GM19023 (cell line): Measurements from ENCODE around the gene MMP7.

Experiments
- ATAC-seq: cut with Tn5 transposase; IDR thresholded peaks from one replicate; pipeline ENCODE4 v1.9.1; 2021; ENCODE audit warnings: mild to moderate bottlenecking, moderate library complexity; ENCODE audit not compliant: unreplicated experiment

Gene MMP7

GRCh38 chr11:102497061-102497460 lies 33.5 kb downstream of the MMP7 start:
- ATAC-seq = no peak

- peak; percentile 88 for ATAC-seq
These were observed 35.1 kb downstream of the MMP7 start for GRCh38 chr11:102495161-102496042.

GRCh38 chr11:102494216-102494615 lies 36.3 kb downstream of the MMP7 start:
- no peak for ATAC-seq

GRCh38 chr11:102493524-102493923 lies 37.0 kb downstream of the MMP7 start:
- ATAC-seq = no peak

GRCh38 chr11:102491969-102492368 lies 38.6 kb downstream of the MMP7 start:
- ATAC-seq = no peak

- ATAC-seq = no peak
These were observed 41.1 kb downstream of the MMP7 start for GRCh38 chr11:102489186-102490145.

- peak; percentile 83 for ATAC-seq
These were observed 42.3 kb downstream of the MMP7 start for GRCh38 chr11:102488208-102488607.

- ATAC-seq = no peak
These were observed 43.3 kb downstream of the MMP7 start for GRCh38 chr11:102487214-102487613.

GRCh38 chr11:102486584-102486983 lies 44.0 kb downstream of the MMP7 start:
- ATAC-seq = no peak

GRCh38 chr11:102485095-102485722 lies 45.3 kb downstream of the MMP7 start:
- no peak for ATAC-seq

GRCh38 chr11:102482433-102482832 lies 48.1 kb downstream of the MMP7 start:
- ATAC-seq = no peak

- no peak for ATAC-seq
These were observed 50.8 kb downstream of the MMP7 start for GRCh38 chr11:102479733-102480132.

- ATAC-seq = no peak
These were observed 51.8 kb downstream of the MMP7 start for GRCh38 chr11:102478673-102479299.

GRCh38 chr11:102476812-102477211 lies 53.7 kb downstream of the MMP7 start:
- no peak for ATAC-seq

GRCh38 chr11:102476069-102476468 lies 54.5 kb downstream of the MMP7 start:
- no peak for ATAC-seq

GRCh38 chr11:102473543-102473942 lies 57.0 kb downstream of the MMP7 start:
- no peak for ATAC-seq

- ATAC-seq = no peak
These were observed 58.4 kb downstream of the MMP7 start for GRCh38 chr11:102472127-102472526.

- ATAC-seq = no peak
These were observed 59.1 kb downstream of the MMP7 start for GRCh38 chr11:102471474-102471873.
